Body of pancreas (tissue), 4 donors: ENCODE measurements around the gene TAOK3. TPM values are rescaled to one million over a fixed set of nuclear protein-coding genes. Genes with fewer than 3 reads are reported as not detected.
"Not testable (repeated sequence)": the region's sequence is repeated elsewhere in the genome, so short reads cannot be mapped to it uniquely, and the experiment has no call there.

Source experiments
- ATAC-seq: fragments of 150-250 bp; one replicate; pipeline ENCODE4 v1.9.1; 2016
- DNase-seq, 4 donors: peaks; one replicate each; pipeline ENCODE4 v3.0.0-alpha.2; 2019
- H3K27ac ChIP-seq, 4 donors: fragments of 200-600 bp; sonication (generic); 1 replicate in 3 of 4; 2 replicates in 1 of 4; pipeline versions ENCODE4 v1.5.1 to v1.6.1; 2016 to 2019; ENCODE audit warnings: mild to moderate bottlenecking in 1 of 4, mixed read lengths in 1 of 4, moderate library complexity in 1 of 4
- H3K27me3 ChIP-seq, 2 donors: fragments of 200-600 bp; sonication (generic); one replicate each; pipeline ENCODE4 v1.6.0; 2016; ENCODE audit warnings: mild to moderate bottlenecking in 1 of 2
- H3K36me3 ChIP-seq, 2 donors: fragments of 200-600 bp; sonication (generic); replicated peaks in 1 of 2; 2 replicates each; pipeline ENCODE4 v1.5.1; 2016; ENCODE audit warnings: low read depth in 2 of 2; ENCODE audit not compliant: insufficient read depth in 1 of 2
- H3K4me1 ChIP-seq: fragments of 200-600 bp; sonication (generic); one replicate; pipeline ENCODE4 v1.6.0; 2016
- H3K4me3 ChIP-seq, 2 donors: fragments of 200-600 bp; sonication (generic); 1 replicate in 1 of 2; 2 replicates in 1 of 2; pipeline ENCODE4 v1.5.1; 2016 to 2019
- H3K9me3 ChIP-seq, 3 donors: fragments of 200-600 bp; sonication (generic); 1 replicate in 2 of 3; 2 replicates in 1 of 3; pipeline ENCODE4 v1.5.1; 2016
- POLR2A ChIP-seq, 3 donors: fragments of 450-650 bp; IDR thresholded peaks; one replicate each; pipeline ENCODE4 v1.6.1; 2016; ENCODE audit warnings: antibody characterized with exemption in 3 of 3, mild to moderate bottlenecking in 2 of 3
- WGBS, 2 donors: methylation state at CpG; one replicate each; pipeline ENCODE4 v1.1.5; 2017; 5-methylcytosine and 5-hydroxymethylcytosine counted together
- intact Hi-C: fragments of 100-400 bp; cut with DNase I; formaldehyde crosslinking; loops from one replicate; pipeline ENCODE4 v1.15.1; 2023
- total RNA-seq, 2 donors: library from RNA; depleted of rRNA; stranded (reverse); fragments of >200 nt; gene quantifications; one replicate each; pipeline ENCODE4 v1.1.0, GENCODE V29; 2016
- TF ChIP-seq, protein P1 (sequence below), 7 experiments: fragments of 450-650 bp in 4 of 7; fragments of 200-600 bp in 3 of 7; sonication (generic) in 3 of 7; IDR thresholded peaks; one replicate each; pipeline ENCODE4 v1.5.1; 2016 to 2019; ENCODE audit warnings: antibody characterized with exemption in 7 of 7

Gene TAOK3
- total RNA-seq, 2 donors from 2014 or later: 15.6 to 29.3 TPM

DNA sequence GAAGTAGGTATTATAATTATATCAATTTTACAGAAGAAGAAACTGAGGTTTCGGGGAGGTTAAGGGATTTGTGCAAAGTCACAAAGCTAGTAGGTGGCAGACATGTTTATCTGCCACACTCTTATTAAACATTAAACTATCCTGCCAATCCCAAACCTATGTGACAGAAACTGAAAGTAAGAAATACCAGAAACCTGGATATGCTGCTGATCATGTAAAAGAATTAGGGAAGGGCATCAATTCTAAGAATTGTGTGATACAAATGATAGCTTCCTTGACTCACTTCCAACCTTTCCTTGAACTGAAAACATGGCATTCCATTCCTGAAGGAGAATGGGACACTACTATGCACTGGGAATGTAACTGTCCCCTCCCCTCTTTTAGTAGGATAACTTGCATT, 16.9 kb downstream of the TAOK3 start:
- Histone ChIP-seq H3K27me3 (no peaks in the 10 kb centered on the region), H3K27ac (peak overlapping the region in 3 of 4 donors; percentile 7 to 77 (median 39)), H3K4me1 (peaks cover 21% of the 10 kb centered on the region), H3K9me3 (no peaks in the 10 kb centered on the region), H3K4me3 (no peak overlapping the region), H3K36me3 (no peaks in the 10 kb centered on the region)
- TF ChIP-seq POLR2A (IDR thresholded peaks at IDR 0.05): no peak
- TF ChIP-seq, protein P1, sequence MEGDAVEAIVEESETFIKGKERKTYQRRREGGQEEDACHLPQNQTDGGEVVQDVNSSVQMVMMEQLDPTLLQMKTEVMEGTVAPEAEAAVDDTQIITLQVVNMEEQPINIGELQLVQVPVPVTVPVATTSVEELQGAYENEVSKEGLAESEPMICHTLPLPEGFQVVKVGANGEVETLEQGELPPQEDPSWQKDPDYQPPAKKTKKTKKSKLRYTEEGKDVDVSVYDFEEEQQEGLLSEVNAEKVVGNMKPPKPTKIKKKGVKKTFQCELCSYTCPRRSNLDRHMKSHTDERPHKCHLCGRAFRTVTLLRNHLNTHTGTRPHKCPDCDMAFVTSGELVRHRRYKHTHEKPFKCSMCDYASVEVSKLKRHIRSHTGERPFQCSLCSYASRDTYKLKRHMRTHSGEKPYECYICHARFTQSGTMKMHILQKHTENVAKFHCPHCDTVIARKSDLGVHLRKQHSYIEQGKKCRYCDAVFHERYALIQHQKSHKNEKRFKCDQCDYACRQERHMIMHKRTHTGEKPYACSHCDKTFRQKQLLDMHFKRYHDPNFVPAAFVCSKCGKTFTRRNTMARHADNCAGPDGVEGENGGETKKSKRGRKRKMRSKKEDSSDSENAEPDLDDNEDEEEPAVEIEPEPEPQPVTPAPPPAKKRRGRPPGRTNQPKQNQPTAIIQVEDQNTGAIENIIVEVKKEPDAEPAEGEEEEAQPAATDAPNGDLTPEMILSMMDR (IDR thresholded peaks at IDR 0.05): no peak
- DNase-seq (no peak), ATAC-seq (no peak)
- intact Hi-C loops: no loop called here
- 84 to 89% methylated on average over 1 of the region's 1 CpG for WGBS, 2 donors

DNA sequence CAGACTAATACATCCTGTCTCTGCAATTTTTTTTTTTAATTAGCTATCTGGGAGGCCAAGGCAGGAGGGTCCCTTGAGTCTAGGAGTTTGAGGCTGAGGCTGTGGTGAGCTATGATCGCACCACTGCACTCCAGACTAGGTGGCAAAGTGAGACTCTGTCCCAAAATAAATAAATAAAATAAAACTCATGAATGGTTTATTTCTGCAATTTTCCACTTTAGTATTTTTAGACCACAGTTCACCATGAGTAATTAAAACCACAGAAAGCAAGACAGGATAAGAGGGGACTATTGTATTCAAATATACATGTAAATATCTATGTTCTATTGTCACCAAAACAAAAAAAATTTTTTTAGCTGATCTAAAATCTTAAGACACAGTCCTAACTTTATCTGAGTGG, 17.8 kb downstream of the TAOK3 start:
- no peak for TF ChIP-seq POLR2A (IDR thresholded peaks at IDR 0.05)
- TF ChIP-seq, protein P1 (IDR thresholded peaks at IDR 0.05): no peak
- 95 to 100% methylated on average over 1 of the region's 1 CpG for WGBS, 2 donors
- Histone ChIP-seq H3K4me1 (peaks cover 21% of the 10 kb centered on the region), H3K27me3 (no peaks in the 10 kb centered on the region), H3K36me3 (no peaks in the 10 kb centered on the region), H3K4me3 (no peak overlapping the region), H3K27ac (no peak overlapping the region), H3K9me3 (no peaks in the 10 kb centered on the region)
- ATAC-seq: no peak
- DNase-seq: no peak
- intact Hi-C loops: no loop called here

DNA sequence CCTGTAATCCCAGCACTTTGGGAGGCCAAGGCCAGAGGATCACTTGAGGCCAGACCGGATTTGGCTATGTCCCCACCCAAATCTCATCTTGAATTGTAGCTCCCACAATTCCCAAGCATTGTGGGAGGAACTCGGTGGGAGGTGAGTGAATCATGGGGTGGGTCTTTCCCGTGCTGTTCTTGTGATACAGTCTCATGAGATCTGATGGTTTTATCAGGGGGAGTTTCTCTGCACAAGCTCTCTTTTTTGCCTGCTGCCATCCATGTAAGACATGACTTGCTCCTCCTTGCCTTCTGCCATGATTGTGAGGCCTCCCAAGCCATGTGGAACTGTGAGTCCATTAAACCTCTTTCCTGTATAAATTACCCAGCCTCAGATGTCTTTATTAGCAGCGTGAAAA, 18.2 kb downstream of the TAOK3 start:
- H3K27me3 ChIP-seq, ATAC-seq, intact Hi-C loops, H3K27ac ChIP-seq, DNase-seq, H3K4me3 ChIP-seq, H3K9me3 ChIP-seq, H3K36me3 ChIP-seq: not testable (repeated sequence)
- H3K4me1 ChIP-seq: peaks cover 21% of the 10 kb centered on the region
- 93 to 97% methylated on average over 4 of the region's 4 CpGs for WGBS, 2 donors

DNA sequence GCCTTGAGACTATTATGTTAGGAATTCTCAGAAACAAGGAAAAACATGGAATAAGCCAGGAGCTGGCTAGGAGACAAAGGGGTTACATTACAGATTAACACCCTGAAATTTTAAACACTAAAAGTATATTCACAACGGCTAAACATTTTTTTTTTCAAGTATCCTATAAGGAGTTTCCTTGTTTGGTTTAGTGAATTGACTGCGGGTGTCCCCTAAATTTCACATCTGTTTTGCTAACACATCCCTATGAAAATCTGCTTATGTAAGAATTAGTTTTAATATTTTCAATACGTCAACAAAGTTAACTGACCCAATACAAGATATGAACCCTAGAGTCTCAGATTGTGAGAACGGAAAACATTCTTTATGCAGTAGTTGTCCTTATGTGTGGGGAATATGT, 19.0 kb downstream of the TAOK3 start:
- no peak for TF ChIP-seq POLR2A (IDR thresholded peaks at IDR 0.05)
- TF ChIP-seq, protein P1 (IDR thresholded peaks at IDR 0.05): no peak
- Histone ChIP-seq H3K27me3 (no peaks in the 10 kb centered on the region), H3K9me3 (no peaks in the 10 kb centered on the region), H3K27ac (no peak overlapping the region), H3K36me3 (no peaks in the 10 kb centered on the region), H3K4me1 (peaks cover 21% of the 10 kb centered on the region), H3K4me3 (no peak overlapping the region)
- no peak for ATAC-seq
- 82 to 93% methylated on average over 4 of the region's 4 CpGs for WGBS, 2 donors
- intact Hi-C loops: no loop called here
- no peak for DNase-seq

DNA sequence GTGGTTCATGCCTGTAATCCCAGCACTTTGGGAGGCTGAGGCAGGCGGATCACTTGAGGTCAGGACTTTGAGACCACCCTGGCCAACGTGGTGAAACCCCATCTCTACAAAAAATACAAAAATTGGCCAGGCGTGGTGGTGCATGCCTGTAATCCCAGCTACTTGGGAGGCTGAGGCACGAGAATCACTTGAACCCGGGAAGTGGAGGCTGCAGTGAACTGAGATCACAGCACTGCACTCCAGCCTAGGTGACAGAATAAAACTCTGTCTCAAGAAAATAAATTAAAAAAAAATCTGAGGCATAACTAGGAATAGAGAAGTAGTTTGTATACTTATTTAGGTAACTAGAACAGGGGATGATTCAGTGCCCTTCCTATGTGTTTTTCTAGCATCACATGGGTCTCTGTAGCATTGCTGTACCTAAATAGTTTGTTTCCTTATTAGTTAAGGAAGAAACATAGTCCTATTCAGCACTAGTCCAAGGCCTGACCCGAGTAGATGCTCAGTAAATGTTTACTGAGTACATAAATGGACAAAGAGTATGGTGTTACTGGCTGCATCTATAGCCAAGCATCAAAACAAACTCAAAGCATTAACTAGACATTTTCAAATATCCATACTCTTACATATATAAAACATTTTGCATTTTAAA, 21.7 kb downstream of the TAOK3 start:
- H3K9me3 ChIP-seq: no peaks in the 10 kb centered on the region
- no peaks in the 10 kb centered on the region for H3K27me3 ChIP-seq
- TF ChIP-seq, protein P1 (IDR thresholded peaks at IDR 0.05): no peak
- no peak for TF ChIP-seq POLR2A (IDR thresholded peaks at IDR 0.05)
- peaks cover 12% of the 10 kb centered on the region for H3K4me1 ChIP-seq
- DNase-seq (no peak), ATAC-seq (no peak)
- 78 to 79% methylated on average over 6 of the region's 6 CpGs for WGBS, 2 donors
- no peak overlapping the region for H3K27ac ChIP-seq
- no peak overlapping the region for H3K4me3 ChIP-seq
- intact Hi-C loops: no loop called here
- no peaks in the 10 kb centered on the region for H3K36me3 ChIP-seq
